Neural progenitor cell (in vitro differentiated cells): Measurements from ENCODE around the gene PVALEF. TPM values are rescaled to one million over a fixed set of nuclear protein-coding genes. Genes with fewer than 3 reads are reported as not detected.

Experiments used
- DNase-seq: peaks from one replicate; pipeline ENCODE4 v3.0.0-alpha.2; 2016; ENCODE audit warnings: low spot score
- H2AFZ ChIP-seq: fragments of 200-600 bp; sonication (generic); replicated peaks from 2 replicates; pipeline ENCODE4 v1.6.1; 2016; ENCODE audit warnings: antibody characterized with exemption
- H3F3A ChIP-seq: fragments of 200-600 bp; sonication (generic); 2 replicates; pipeline ENCODE4 v1.6.1; 2016; ENCODE audit warnings: antibody characterized with exemption, low read depth
- H3K27ac ChIP-seq: fragments of 200-600 bp; sonication (generic); 2 replicates; pipeline ENCODE4 v1.5.1; 2016; ENCODE audit warnings: mild to moderate bottlenecking
- H3K27me3 ChIP-seq: fragments of 200-600 bp; sonication (generic); 2 replicates; pipeline ENCODE4 v1.6.1; 2016; ENCODE audit warnings: mild to moderate bottlenecking, moderate library complexity
- H3K36me3 ChIP-seq: fragments of 200-600 bp; sonication (generic); 2 replicates; pipeline ENCODE4 v1.5.1; 2016
- H3K4me1 ChIP-seq: fragments of 200-600 bp; sonication (generic); 2 replicates; pipeline ENCODE4 v1.6.1; 2016; ENCODE audit warnings: mixed run types
- H3K4me2 ChIP-seq: fragments of 200-600 bp; sonication (generic); 2 replicates; pipeline ENCODE4 v1.6.1; 2016
- H3K4me3 ChIP-seq: fragments of 200-600 bp; sonication (generic); 2 replicates; pipeline ENCODE4 v1.5.1; 2016
- H3K79me2 ChIP-seq: fragments of 200-600 bp; sonication (generic); 2 replicates; pipeline ENCODE4 v1.6.1; 2016; ENCODE audit warnings: low read depth
- H3K9ac ChIP-seq: fragments of 200-600 bp; sonication (generic); 2 replicates; pipeline ENCODE4 v1.6.1; 2016
- H3K9me3 ChIP-seq: fragments of 200-600 bp; sonication (generic); 2 replicates; pipeline ENCODE4 v1.5.1; 2016; ENCODE audit warnings: low read depth
- H4K20me1 ChIP-seq: fragments of 200-600 bp; sonication (generic); 2 replicates; pipeline ENCODE4 v1.6.1; 2016; ENCODE audit warnings: low read depth
- H3K27ac Mint-ChIP-seq: 3 replicates; pipeline ENCODE4 v1.8.0; 2021; ENCODE audit warnings: mixed read lengths
- H3K27me3 Mint-ChIP-seq: 2 replicates; pipeline ENCODE4 v1.8.0; 2022; ENCODE audit warnings: low read depth, mild to moderate bottlenecking, inconsistent platforms, moderate library complexity, mixed read lengths; ENCODE audit not compliant: insufficient read depth
- H3K36me3 Mint-ChIP-seq: 3 replicates; pipeline ENCODE4 v1.8.0; 2021; ENCODE audit warnings: mixed read lengths
- H3K4me1 Mint-ChIP-seq: 3 replicates; pipeline ENCODE4 v1.8.0; 2021; ENCODE audit warnings: mixed read lengths
- H3K4me3 Mint-ChIP-seq: 3 replicates; pipeline ENCODE4 v1.8.0; 2021; ENCODE audit warnings: mild to moderate bottlenecking, moderate library complexity, mixed read lengths
- H3K9me3 Mint-ChIP-seq: 3 replicates; pipeline ENCODE4 v1.8.0; 2020; ENCODE audit warnings: mixed read lengths
- EZH2 ChIP-seq: fragments of 200-600 bp; sonication (generic); IDR thresholded peaks from 2 replicates; pipeline ENCODE4 v1.6.1; 2017; ENCODE audit warnings: antibody characterized with exemption, mild to moderate bottlenecking, moderate library complexity
- EZH2phosphoT487 ChIP-seq: fragments of 200-600 bp; sonication (generic); IDR thresholded peaks from 2 replicates; pipeline ENCODE4 v1.6.1; 2017; ENCODE audit warnings: antibody characterized with exemption
- total RNA-seq: library from RNA; depleted of rRNA; stranded (reverse); fragments of >200 nt; gene quantifications from 2 replicates; pipeline ENCODE4 v1.2.3, GENCODE V29; 2015; ENCODE audit warnings: low replicate concordance
- TF ChIP-seq, protein P1 (sequence below): fragments of 200-600 bp; sonication (generic); IDR thresholded peaks from 2 replicates; pipeline ENCODE4 v1.5.1; 2017; ENCODE audit warnings: antibody characterized with exemption, mild to moderate bottlenecking

PVALEF gene
- total RNA-seq, 1 donor from 2014 or later, result not detected

DNA sequence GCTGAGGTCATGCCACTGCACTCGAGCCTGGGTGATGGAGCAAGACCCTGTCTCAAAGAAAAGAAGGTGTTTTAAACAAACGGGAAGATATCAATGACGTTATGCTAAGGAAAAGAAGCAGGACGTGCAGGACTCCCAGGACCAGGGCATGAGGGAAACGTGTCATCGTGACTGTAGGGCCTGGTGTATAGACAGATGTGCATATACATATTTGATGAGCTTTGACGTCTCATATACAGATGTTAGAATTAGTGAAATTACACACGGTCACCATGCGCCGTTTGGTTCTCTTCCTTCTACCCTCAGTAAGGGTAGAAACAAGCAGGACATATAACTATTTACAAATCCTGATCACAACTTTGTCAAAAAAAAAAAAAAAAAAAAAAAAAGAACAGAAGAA is 17.6 kb upstream of the PVALEF start:
- peaks cover 6% of the 10 kb centered on the region for H3K4me1 Mint-ChIP-seq
- H3F3A ChIP-seq, result no peaks in the 10 kb centered on the region
- no peak overlapping the region for H3K4me2 ChIP-seq
- no peak overlapping the region for H3K27ac ChIP-seq
- no peaks in the 10 kb centered on the region for H3K9me3 Mint-ChIP-seq
- H3K36me3 ChIP-seq, result no peaks in the 10 kb centered on the region
- no peak overlapping the region for H3K27ac Mint-ChIP-seq
- no peaks in the 10 kb centered on the region for H3K27me3 ChIP-seq
- no peaks in the 10 kb centered on the region for H3K36me3 Mint-ChIP-seq
- DNase-seq, result no peak
- H2AFZ ChIP-seq, result no peak overlapping the region
- no peak for TF ChIP-seq EZH2phosphoT487
- TF ChIP-seq, protein P1, sequence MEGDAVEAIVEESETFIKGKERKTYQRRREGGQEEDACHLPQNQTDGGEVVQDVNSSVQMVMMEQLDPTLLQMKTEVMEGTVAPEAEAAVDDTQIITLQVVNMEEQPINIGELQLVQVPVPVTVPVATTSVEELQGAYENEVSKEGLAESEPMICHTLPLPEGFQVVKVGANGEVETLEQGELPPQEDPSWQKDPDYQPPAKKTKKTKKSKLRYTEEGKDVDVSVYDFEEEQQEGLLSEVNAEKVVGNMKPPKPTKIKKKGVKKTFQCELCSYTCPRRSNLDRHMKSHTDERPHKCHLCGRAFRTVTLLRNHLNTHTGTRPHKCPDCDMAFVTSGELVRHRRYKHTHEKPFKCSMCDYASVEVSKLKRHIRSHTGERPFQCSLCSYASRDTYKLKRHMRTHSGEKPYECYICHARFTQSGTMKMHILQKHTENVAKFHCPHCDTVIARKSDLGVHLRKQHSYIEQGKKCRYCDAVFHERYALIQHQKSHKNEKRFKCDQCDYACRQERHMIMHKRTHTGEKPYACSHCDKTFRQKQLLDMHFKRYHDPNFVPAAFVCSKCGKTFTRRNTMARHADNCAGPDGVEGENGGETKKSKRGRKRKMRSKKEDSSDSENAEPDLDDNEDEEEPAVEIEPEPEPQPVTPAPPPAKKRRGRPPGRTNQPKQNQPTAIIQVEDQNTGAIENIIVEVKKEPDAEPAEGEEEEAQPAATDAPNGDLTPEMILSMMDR, result no peak
- H3K27me3 Mint-ChIP-seq, result no peaks in the 10 kb centered on the region
- H3K9me3 ChIP-seq, result no peaks in the 10 kb centered on the region
- H3K79me2 ChIP-seq, result no peaks in the 10 kb centered on the region
- H3K4me1 ChIP-seq, result no peaks in the 10 kb centered on the region
- no peaks in the 10 kb centered on the region for H4K20me1 ChIP-seq
- no peak overlapping the region for H3K4me3 ChIP-seq
- no peak overlapping the region for H3K9ac ChIP-seq
- no peak overlapping the region for H3K4me3 Mint-ChIP-seq

DNA sequence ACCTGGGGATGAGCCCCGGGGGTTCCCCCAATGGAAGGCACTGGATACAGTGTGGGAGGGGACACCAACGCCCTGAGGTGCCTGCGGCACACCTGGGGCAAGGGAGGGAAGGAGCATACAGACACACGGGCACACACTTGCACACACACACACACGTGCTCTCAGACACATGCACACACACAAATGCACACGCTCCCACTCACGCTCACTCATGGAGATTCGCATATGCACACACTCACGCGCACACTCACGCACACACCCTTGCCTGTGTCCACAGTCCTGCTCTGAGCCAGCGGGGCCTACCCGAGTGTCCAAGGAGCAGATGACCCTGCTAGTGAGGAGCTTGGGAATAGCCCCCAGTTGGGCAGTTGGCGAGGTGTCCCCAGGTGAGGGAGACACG is 16.7 kb upstream of the PVALEF start:
- TF ChIP-seq EZH2 (no peak), EZH2phosphoT487 (no peak)
- TF ChIP-seq, protein P1, result no peak
- DNase-seq, result no peak

DNA sequence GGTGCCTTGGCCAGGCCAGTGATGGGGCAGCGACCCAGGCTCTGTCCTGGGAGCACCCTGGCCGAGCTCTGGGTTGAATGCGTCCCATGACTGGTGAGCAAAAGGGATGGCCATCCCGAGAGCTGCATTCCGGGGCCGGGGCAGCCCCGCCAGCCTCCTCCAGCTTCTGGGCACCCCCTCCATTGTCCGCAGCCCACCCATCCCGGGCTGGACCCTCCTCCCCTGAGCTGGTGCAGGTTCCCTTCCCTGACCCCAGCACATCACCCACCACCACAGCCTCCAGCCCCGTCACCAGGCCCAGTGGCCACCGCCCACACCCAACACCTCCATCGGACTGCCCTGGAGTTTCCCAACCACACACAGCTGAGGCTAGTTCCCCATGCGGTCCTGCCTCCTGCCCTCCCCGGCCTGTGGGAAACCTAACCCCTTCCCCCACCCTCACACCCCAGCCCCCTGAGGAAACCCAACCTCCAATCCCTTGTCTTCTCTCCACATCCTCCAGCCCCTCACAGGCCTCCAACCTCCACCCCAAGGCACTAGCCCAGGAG is 16.2 kb upstream of the PVALEF start:
- Histone ChIP-seq H3K4me1 (no peaks in the 10 kb centered on the region), H3K27me3 (no peaks in the 10 kb centered on the region), H3K36me3 (no peaks in the 10 kb centered on the region), H3F3A (no peaks in the 10 kb centered on the region), H3K79me2 (no peaks in the 10 kb centered on the region), H3K27ac (no peak overlapping the region), H2AFZ (no peak overlapping the region), H4K20me1 (no peaks in the 10 kb centered on the region), H3K4me2 (no peak overlapping the region), H3K9ac (no peak overlapping the region), H3K4me3 (no peak overlapping the region), H3K9me3 (no peaks in the 10 kb centered on the region)
- Mint-ChIP-seq H3K36me3 (peaks cover 1% of the 10 kb centered on the region), H3K4me1 (peaks cover 4% of the 10 kb centered on the region), H3K9me3 (no peaks in the 10 kb centered on the region), H3K4me3 (no peak overlapping the region), H3K27ac (no peak overlapping the region), H3K27me3 (no peaks in the 10 kb centered on the region)
- DNase-seq, result no peak
- TF ChIP-seq EZH2 (no peak), EZH2phosphoT487 (no peak)
- TF ChIP-seq, protein P1, result no peak

More for the DNA sequence above, 16.7 kb upstream of the PVALEF start:
- Mint-ChIP-seq H3K4me1 (peaks cover 4% of the 10 kb centered on the region), H3K27ac (peak overlapping the region; percentile 65), H3K36me3 (peaks cover 1% of the 10 kb centered on the region), H3K9me3 (no peaks in the 10 kb centered on the region), H3K27me3 (no peaks in the 10 kb centered on the region), H3K4me3 (no peak overlapping the region)
- Histone ChIP-seq H3K4me1 (no peaks in the 10 kb centered on the region), H3K9ac (no peak overlapping the region), H4K20me1 (no peaks in the 10 kb centered on the region), H3K9me3 (no peaks in the 10 kb centered on the region), H3K4me2 (no peak overlapping the region), H3K4me3 (no peak overlapping the region), H3K27ac (no peak overlapping the region), H3K36me3 (no peaks in the 10 kb centered on the region), H3K27me3 (no peaks in the 10 kb centered on the region), H3F3A (no peaks in the 10 kb centered on the region), H2AFZ (no peak overlapping the region), H3K79me2 (no peaks in the 10 kb centered on the region)
